ENCODE measurements around the gene KAZN.

- no peak for TF ChIP-seq CTCF (IDR thresholded peaks at IDR 0.05)
- no peak for TF ChIP-seq POLR2A (IDR thresholded peaks at IDR 0.05)
These were observed 228.3 kb downstream of the KAZN start for GRCh38 chr1:14826731-14827326.

Measured in testis (tissue), 2 donors.